Neuronal stem cell (in vitro differentiated cells): ENCODE data around the gene CHADL.
"Not testable (repeated sequence)": the region's sequence is repeated elsewhere in the genome, so short reads cannot be mapped to it uniquely, and the experiment has no call there.

Source experiments
- DNase-seq: peaks from one replicate; pipeline ENCODE4 v3.0.0-alpha.2; 2013; ENCODE audit warnings: low spot score
- H2AFZ ChIP-seq: one replicate; pipeline ENCODE4 v1.6.1; 2013; ENCODE audit warnings: mild to moderate bottlenecking, low read length, inconsistent platforms
- H2AK5ac ChIP-seq: 2 replicates; pipeline ENCODE4 v1.6.1; 2013; ENCODE audit warnings: low read depth, mild to moderate bottlenecking, inconsistent platforms, low read length, moderate library complexity, mixed read lengths
- H2BK120ac ChIP-seq: 2 replicates; pipeline ENCODE4 v1.6.1; 2013; ENCODE audit warnings: low read depth, mild to moderate bottlenecking, inconsistent platforms, low read length, moderate library complexity, mixed read lengths
- H2BK12ac ChIP-seq: one replicate; pipeline ENCODE4 v1.6.1; 2013; ENCODE audit warnings: low read length, inconsistent platforms
- H2BK15ac ChIP-seq: 2 replicates; pipeline ENCODE4 v1.6.1; 2013; ENCODE audit warnings: mild to moderate bottlenecking, low read length, inconsistent platforms, mixed read lengths
- H2BK5ac ChIP-seq: one replicate; pipeline ENCODE4 v1.6.1; 2013; ENCODE audit warnings: inconsistent platforms, mild to moderate bottlenecking, low read length, moderate library complexity
- H3K14ac ChIP-seq: one replicate; pipeline ENCODE4 v1.6.1; 2013; ENCODE audit warnings: low read length, inconsistent platforms
- H3K18ac ChIP-seq: 2 replicates; pipeline ENCODE4 v1.6.1; 2013; ENCODE audit warnings: low read length, inconsistent platforms
- H3K23ac ChIP-seq: 2 replicates; pipeline ENCODE4 v1.6.1; 2013; ENCODE audit warnings: low read depth, mild to moderate bottlenecking, mixed read lengths, low read length, inconsistent platforms; ENCODE audit not compliant: poor library complexity
- H3K27ac ChIP-seq: replicated peaks from 3 replicates; pipeline ENCODE4 v1.5.1; 2013; ENCODE audit warnings: low read length, inconsistent platforms
- H3K27me3 ChIP-seq, 3 experiments: 2 replicates each; pipeline ENCODE4 v1.6.1; 2013; ENCODE audit warnings: low read length in 3 of 3, mild to moderate bottlenecking in 2 of 3, inconsistent platforms in 1 of 3, low read depth in 1 of 3, mixed read lengths in 1 of 3, moderate library complexity in 1 of 3; ENCODE audit not compliant: control insufficient read depth in 3 of 3, insufficient read depth in 3 of 3
- H3K36me3 ChIP-seq, 2 donors: replicated peaks in 1 of 2; 2 replicates each; pipeline ENCODE4 v1.6.1; 2013; ENCODE audit warnings: low read length in 2 of 2; ENCODE audit not compliant: control insufficient read depth in 2 of 2, insufficient read depth in 2 of 2
- H3K4ac ChIP-seq: 2 replicates; pipeline ENCODE4 v1.6.1; 2013; ENCODE audit warnings: inconsistent platforms, mild to moderate bottlenecking, low read length, moderate library complexity
- H3K4me1 ChIP-seq, 2 donors: 1 replicate in 1 of 2; 2 replicates in 1 of 2; pipeline ENCODE4 v1.6.1; 2013; ENCODE audit warnings: low read length in 2 of 2, low read depth in 1 of 2; ENCODE audit not compliant: control insufficient read depth in 2 of 2, insufficient read depth in 1 of 2
- H3K4me2 ChIP-seq: one replicate; pipeline ENCODE4 v1.6.1; 2013; ENCODE audit warnings: mild to moderate bottlenecking, low read length, inconsistent platforms; ENCODE audit not compliant: insufficient read depth, poor library complexity, severe bottlenecking
- H3K4me3 ChIP-seq, 2 donors: 2 replicates each; pipeline ENCODE4 v1.5.1; 2013; ENCODE audit warnings: low read length in 2 of 2, mild to moderate bottlenecking in 2 of 2, inconsistent platforms in 1 of 2, moderate library complexity in 1 of 2
- H3K79me1 ChIP-seq: one replicate; pipeline ENCODE4 v1.6.1; 2013; ENCODE audit warnings: low read depth, mild to moderate bottlenecking, inconsistent platforms, low read length, moderate library complexity
- H3K9ac ChIP-seq: one replicate; pipeline ENCODE4 v1.6.1; 2013; ENCODE audit warnings: mild to moderate bottlenecking, low read depth, low read length, inconsistent platforms; ENCODE audit not compliant: poor library complexity
- H3K9me3 ChIP-seq, 2 donors: replicated peaks in 1 of 2; 2 replicates each; pipeline versions ENCODE3 to v1.6.1; 2013; ENCODE audit warnings: low read length in 2 of 2, mild to moderate bottlenecking in 2 of 2, inconsistent platforms in 1 of 2, low read depth in 1 of 2, mixed read lengths in 1 of 2, moderate library complexity in 1 of 2; ENCODE audit not compliant: control insufficient read depth in 2 of 2, insufficient read depth in 1 of 2
- H4K8ac ChIP-seq: one replicate; pipeline ENCODE4 v1.6.1; 2013; ENCODE audit warnings: low read depth, mild to moderate bottlenecking, inconsistent platforms, low read length, moderate library complexity
- H4K91ac ChIP-seq: one replicate; pipeline ENCODE4 v1.6.1; 2013; ENCODE audit warnings: low read length, low read depth, mild to moderate bottlenecking, inconsistent platforms; ENCODE audit not compliant: poor library complexity
- WGBS, 2 donors: extraction: QIAGEN DNeasy Blood & Tissue Kit; methylation state at CpG; one replicate each; pipeline ENCODE4 v1.1.7; 2013; ENCODE audit warnings: missing lambda C conversion rate in 2 of 2, mixed read lengths in 1 of 2; ENCODE audit not compliant: insufficient read length in 2 of 2, insufficient replicate concordance in 1 of 2; ENCODE audit errors: extremely low coverage in 2 of 2; 5-methylcytosine and 5-hydroxymethylcytosine counted together

CHADL gene

DNA sequence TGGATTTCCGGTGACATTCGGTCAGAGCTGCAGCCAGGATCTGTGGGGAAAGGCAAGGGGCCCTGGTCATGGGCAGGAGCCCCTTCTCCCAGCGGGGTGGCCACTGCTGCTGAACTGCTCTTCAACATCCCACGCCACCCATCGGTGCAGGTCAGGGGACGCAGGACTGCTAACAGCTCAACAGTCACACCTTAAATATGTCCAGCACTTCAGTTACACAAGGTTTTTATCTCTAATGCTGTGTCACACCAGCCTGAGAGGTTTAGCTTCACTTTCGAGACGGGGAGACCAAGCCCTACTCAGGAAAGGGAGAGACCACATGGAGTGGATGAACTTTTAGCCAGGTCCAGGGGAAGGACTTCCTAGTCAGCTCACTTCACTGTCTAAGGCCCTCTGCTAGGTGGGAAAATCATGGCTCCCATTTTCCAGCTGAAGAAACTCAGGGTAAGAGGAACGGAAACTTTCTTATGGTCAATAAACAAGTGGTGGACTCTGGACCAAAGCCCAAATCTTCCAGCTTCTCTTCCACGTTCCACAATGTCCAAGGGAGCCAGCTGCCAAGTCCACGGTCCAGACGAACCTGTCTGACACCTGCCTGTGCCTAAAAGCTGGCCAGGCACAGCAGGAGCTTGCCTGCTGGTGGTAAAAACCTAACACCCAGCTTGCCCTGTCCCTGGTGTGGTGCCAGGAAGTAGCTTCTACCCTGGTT is 21.0 kb upstream of the CHADL start:
- no CpG with 5 or more reads among the region's 12 CpGs for WGBS, 2 donors
- H3K4ac ChIP-seq: no peak overlapping the region
- H3K27ac ChIP-seq: no peak overlapping the region
- DNase-seq: no peak
- no peak overlapping the region for H3K18ac ChIP-seq
- no peak overlapping the region for H3K4me3 ChIP-seq
- no peak overlapping the region for H3K23ac ChIP-seq
- no peak overlapping the region for H3K14ac ChIP-seq
- no peak overlapping the region for H3K4me2 ChIP-seq
- H2BK15ac ChIP-seq: no peak overlapping the region
- peaks cover 0 to 3% of the 10 kb centered on the region in 2 donors for H3K9me3 ChIP-seq
- no peak overlapping the region for H3K9ac ChIP-seq
- no peak overlapping the region for H4K8ac ChIP-seq
- H2BK12ac ChIP-seq: no peak overlapping the region
- H2AK5ac ChIP-seq: no peak overlapping the region
- no peaks in the 10 kb centered on the region for H3K27me3 ChIP-seq
- no peak overlapping the region for H2BK5ac ChIP-seq
- no peak overlapping the region for H2AFZ ChIP-seq
- peaks cover 0 to 4% of the 10 kb centered on the region in 2 donors for H3K4me1 ChIP-seq
- no peak overlapping the region for H2BK120ac ChIP-seq
- H4K91ac ChIP-seq: no peak overlapping the region
- peaks cover 12% of the 10 kb centered on the region for H3K79me1 ChIP-seq
- H3K36me3 ChIP-seq: peaks cover 71 to 95% of the 10 kb centered on the region in 2 donors

DNA sequence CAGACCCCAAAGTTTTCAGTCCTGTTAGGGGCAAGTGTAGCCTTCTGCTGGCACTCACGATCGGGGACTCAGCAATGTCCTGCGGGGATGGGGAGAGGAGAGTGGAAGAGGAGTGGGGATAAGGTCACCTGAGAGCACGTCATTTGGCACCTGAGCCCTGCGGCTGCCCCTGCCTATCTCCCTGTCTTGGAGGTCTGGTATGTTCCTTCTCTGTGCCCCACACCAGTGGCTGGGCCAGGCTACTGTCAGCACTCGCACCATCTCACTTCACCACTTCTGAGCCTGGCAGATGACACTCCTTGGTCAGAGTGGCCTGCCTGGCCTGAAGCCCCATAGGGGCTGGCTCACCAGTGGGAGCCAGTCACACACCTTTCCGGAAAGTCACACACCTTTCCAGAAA is 20.1 kb upstream of the CHADL start:
- Histone ChIP-seq H3K27me3 (no peaks in the 10 kb centered on the region), H3K9ac (no peak overlapping the region), H2AFZ (no peak overlapping the region), H4K91ac (no peak overlapping the region), H3K14ac (no peak overlapping the region), H3K4ac (no peak overlapping the region), H3K36me3 (peaks cover 76 to 96% of the 10 kb centered on the region in 2 donors), H3K4me1 (peaks cover 0 to 4% of the 10 kb centered on the region in 2 donors), H2BK120ac (no peak overlapping the region), H3K23ac (no peak overlapping the region), H3K4me2 (no peak overlapping the region), H2AK5ac (no peak overlapping the region), H2BK5ac (no peak overlapping the region), H3K79me1 (peaks cover 12% of the 10 kb centered on the region), H3K18ac (no peak overlapping the region), H3K9me3 (peaks cover 0 to 3% of the 10 kb centered on the region in 2 donors), H3K4me3 (no peak overlapping the region), H2BK12ac (no peak overlapping the region), H2BK15ac (no peak overlapping the region), H3K27ac (no peak overlapping the region), H4K8ac (no peak overlapping the region)
- no CpG with 5 or more reads among the region's 7 CpGs for WGBS, 2 donors
- no peak for DNase-seq

DNA sequence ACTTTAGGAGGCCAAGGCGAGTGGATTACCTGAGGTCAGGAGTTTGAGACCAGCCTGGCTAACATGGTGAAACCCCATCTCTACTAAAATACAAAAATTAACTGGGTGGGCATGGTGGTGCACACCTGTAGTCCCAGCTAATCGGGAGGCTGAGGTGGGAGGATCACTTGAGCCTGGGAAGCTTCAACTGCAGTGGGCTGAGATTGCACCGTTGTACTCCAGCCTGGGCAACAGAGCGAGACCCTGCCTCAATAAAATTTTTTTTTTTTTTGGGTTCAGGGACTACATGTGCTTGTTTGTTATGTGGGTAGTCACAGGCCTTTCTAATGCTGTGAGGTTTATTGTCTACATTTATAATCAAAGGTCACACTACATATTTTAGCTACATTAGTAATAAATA is 19.0 kb upstream of the CHADL start:
- not testable (repeated sequence) for H2BK5ac ChIP-seq, H3K4me1 ChIP-seq, H3K9me3 ChIP-seq, H2BK120ac ChIP-seq, H3K27me3 ChIP-seq, H3K4ac ChIP-seq, H3K14ac ChIP-seq, DNase-seq, H3K4me3 ChIP-seq, H3K9ac ChIP-seq, H2BK15ac ChIP-seq, H4K91ac ChIP-seq, H3K4me2 ChIP-seq, H4K8ac ChIP-seq, H2AK5ac ChIP-seq, H3K23ac ChIP-seq, H3K27ac ChIP-seq, H3K18ac ChIP-seq, H2BK12ac ChIP-seq, H2AFZ ChIP-seq
- Histone ChIP-seq H3K79me1 (peaks cover 12% of the 10 kb centered on the region), H3K36me3 (peaks cover 73 to 97% of the 10 kb centered on the region in 2 donors)
- no CpG with 5 or more reads among the region's 4 CpGs for WGBS, 2 donors

DNA sequence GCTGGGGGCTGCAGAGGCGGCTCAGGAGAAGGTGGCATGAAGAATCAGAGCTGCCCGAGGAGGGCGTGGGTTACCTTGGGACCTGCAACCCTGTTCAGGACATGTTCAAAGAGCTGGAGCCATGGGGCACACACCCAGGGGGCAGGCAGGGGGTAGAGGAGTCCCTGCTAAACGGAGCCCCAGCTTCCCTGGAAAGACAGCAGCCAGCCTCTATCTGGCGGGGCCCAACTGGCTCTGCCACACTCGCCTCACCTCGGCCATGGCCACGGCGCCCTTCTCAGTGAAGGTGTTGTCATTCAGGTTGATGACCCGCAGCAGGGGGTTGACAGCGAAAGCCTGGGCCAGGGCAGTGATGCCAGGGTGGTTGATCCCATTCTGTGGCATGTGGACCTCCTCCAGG is 17.0 kb upstream of the CHADL start:
- no peaks in the 10 kb centered on the region for H3K27me3 ChIP-seq
- peak overlapping the region; percentile 37 for H3K9ac ChIP-seq
- no peak overlapping the region for H3K4me3 ChIP-seq
- H3K4me1 ChIP-seq: peaks cover 0 to 4% of the 10 kb centered on the region in 2 donors
- H3K14ac ChIP-seq: peak overlapping the region; percentile 67
- no peak overlapping the region for H2BK12ac ChIP-seq
- peaks cover 0 to 3% of the 10 kb centered on the region in 2 donors for H3K9me3 ChIP-seq
- peaks cover 10% of the 10 kb centered on the region for H3K79me1 ChIP-seq
- no CpG with 5 or more reads among the region's 11 CpGs for WGBS, 2 donors
- H4K91ac ChIP-seq: no peak overlapping the region
- no peak overlapping the region for H3K18ac ChIP-seq
- no peak overlapping the region for H3K27ac ChIP-seq
- peaks cover 71 to 97% of the 10 kb centered on the region in 2 donors for H3K36me3 ChIP-seq
- H3K4me2 ChIP-seq: no peak overlapping the region
- no peak overlapping the region for H4K8ac ChIP-seq
- no peak overlapping the region for H2BK15ac ChIP-seq
- H2AK5ac ChIP-seq: peak overlapping the region; percentile 77
- no peak overlapping the region for H2BK120ac ChIP-seq
- no peak overlapping the region for H2AFZ ChIP-seq
- DNase-seq: no peak
- no peak overlapping the region for H3K4ac ChIP-seq
- peak overlapping the region; percentile 85 for H3K23ac ChIP-seq
- H2BK5ac ChIP-seq: no peak overlapping the region
